Activated CD8-positive, alpha-beta memory T cell treated with anti-CD3 and anti-CD28 coated beads, Interleukin-2, amount 50 U/mL, for 4 hours (primary cell): ENCODE data around the gene C19orf73.
A peak's percentile ranks its signal among the peaks of the same experiment; 100 is the strongest.
"Not testable (repeated sequence)": the region's sequence is repeated elsewhere in the genome, so short reads cannot be mapped to it uniquely, and the experiment has no call there.

ENCODE experiments used
- DNase-seq: peaks from one replicate; pipeline ENCODE4 v3.0.0-alpha.2; 2020

C19orf73 gene

DNA sequence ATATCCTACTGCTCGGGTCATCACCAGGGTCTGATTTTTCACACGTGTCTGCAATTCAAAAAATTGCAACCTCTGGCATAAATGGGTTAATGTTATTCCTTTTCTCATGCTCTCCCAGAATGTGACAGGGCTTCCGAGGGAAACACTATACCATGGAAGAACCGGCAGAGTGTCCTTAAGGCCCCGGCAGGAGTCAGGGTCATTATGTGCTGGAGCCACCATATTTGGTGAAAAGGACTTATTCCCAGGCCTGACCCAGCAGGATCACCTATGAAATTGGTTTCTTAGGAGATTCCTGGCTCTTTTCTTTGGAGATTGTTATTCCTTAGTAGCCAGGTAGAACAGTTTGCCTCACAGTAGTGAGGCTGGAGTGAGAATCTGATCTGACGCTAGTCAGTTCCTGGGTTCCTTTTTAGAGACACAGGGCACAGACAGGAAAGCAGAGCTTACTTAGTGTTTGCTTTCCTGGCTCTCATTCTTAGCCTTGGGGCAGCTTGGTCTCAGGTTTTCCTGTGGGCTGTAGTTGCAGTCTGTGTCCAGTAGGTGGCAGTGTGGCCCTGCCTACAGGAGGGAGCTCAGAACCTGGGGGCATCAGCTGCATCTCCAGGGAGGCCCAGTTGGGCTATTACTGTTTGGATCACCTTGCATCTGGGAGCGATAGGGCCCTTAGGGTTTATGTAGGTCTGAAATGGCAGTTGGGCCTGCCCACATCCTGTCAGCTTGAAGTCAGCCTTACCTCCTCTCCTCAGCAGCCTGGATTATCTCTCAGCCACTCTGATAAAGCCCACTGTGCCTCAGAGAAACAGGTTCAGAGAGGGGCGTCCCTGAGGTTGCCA lies 21.3 kb downstream of the C19orf73 start:
- peak; percentile 70 for DNase-seq

DNA sequence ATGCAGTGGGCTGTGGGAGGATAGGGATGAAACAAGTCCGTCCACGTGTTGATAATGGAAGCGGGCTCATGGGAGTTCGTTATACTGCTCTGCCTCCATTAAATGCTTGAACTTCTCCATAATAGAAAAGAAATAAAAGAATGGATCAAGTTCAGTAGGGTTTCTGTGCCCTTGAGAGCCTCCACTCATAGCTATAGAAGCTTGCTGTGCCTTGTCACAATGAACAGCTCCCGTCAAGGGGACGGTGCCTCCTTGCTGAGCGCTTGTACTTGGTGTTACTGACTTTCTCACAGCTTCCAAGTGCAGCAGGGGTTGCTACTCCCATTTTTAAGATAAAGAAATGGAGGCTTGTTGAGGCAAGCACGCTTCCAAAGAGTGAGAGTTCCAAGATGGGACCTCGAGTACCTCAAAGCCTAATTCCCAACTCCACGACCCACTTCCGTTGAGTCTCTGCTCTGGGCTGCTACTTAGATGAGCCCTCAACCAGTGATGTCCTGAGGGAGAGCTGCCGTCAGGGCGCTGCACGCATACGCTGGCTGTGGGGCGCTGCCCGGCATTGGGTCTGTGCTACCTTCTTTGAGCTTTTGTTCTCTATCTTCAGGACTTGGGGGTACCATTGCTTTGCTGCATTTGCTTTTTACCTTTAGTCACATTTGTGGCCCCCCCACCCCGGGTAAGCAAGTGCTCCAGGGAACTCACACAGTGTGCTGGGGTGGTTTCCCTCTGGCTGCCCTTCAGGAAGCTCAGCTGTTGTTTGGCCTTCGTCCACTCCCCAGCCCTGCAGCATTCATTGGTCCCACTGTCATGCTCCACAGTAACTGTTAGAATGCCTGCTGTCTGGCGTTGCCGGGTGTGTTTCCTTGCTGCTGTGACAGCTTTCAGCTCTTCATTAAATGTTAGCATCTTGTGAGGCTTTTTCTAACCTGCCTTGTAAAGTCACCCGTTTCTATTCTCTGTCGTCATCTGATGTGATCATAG lies 24.1 kb downstream of the C19orf73 start:
- no peak for DNase-seq

DNA sequence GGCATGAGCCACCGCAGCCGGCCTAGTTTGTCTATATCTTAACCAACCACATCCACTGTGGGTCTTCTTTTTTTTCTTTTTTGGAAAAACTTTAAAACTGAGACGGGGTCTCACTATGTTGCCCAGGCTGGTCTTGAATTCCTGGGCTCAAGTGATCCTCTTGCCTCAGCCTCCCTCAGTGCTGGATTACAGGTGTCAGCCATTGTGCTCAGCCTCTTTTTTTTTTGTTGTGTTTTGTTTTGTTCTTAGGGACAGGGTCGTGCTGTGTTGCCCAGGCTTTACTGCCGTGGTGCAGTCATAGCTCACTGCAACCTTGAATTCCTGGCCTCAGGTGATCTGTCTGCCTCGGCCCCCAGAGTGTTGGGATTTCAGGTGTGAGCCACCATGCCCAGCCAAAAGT lies 26.3 kb downstream of the C19orf73 start:
- no peak for DNase-seq

DNA sequence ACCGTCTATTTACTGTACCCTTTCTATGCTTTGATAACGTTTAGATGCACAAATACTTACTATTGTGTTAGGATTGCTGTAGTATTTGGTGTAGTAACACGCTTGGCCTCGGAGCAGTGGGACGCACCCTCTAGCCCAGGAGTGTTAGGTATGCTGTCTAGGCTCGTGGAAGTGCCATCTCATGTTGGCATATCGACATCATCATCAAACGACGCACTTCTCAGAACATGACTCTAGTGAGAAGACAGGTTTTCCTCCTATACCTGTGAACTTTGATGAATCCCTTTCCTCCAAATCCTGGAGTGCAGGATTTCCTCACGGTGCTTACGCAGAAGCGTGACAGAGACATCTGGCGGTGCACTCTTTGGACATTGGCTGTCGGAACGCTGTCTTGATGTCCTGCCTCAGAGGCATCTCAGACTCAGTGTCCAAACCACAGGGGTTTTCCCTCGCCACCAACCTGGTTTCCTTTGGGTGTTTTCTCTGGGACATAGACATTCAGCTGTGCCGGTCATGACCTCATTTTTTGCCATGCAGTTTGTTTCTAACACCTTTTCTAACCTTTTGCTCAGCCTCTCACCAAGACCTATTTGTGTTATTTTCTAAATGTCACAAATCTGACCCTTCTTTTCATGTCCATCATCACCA lies 27.4 kb downstream of the C19orf73 start:
- DNase-seq = no peak

DNA sequence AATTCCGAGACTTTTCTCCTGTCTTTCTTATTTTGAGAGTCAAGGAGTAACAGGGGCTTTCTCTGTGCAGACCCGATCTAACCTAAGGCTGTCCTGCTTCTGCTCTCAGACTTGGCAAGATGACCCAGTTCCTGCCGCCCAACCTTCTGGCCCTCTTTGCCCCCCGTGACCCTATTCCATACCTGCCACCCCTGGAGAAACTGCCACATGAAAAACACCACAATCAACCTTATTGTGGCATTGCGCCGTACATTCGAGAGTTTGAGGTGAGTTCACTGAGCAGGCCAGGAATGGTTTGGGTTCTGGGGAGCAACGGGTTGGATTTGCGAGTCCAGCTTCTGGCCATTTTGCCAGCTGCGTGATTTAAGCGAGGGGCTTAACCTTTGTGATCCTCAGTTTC lies 32.6 kb downstream of the C19orf73 start:
- DNase-seq = no peak

DNA sequence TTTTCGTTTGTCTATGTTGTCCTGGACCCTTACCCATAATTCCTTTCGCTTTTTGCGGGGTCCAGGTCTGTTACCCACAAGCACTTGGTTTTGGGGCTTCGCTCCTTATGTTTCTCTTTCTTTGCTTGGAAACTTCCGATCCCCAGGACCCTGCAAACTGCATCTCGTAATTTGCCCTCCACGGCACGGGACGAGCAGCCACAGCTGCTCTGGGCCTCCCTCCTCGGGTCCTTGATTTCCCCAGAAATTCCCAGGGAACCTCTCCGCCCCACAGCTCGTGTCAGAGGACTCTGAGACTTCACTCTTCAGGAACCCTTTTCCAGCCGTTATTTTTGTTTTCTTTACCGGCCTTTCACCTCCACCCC lies 33.1 kb downstream of the C19orf73 start:
- DNase-seq = no peak

DNA sequence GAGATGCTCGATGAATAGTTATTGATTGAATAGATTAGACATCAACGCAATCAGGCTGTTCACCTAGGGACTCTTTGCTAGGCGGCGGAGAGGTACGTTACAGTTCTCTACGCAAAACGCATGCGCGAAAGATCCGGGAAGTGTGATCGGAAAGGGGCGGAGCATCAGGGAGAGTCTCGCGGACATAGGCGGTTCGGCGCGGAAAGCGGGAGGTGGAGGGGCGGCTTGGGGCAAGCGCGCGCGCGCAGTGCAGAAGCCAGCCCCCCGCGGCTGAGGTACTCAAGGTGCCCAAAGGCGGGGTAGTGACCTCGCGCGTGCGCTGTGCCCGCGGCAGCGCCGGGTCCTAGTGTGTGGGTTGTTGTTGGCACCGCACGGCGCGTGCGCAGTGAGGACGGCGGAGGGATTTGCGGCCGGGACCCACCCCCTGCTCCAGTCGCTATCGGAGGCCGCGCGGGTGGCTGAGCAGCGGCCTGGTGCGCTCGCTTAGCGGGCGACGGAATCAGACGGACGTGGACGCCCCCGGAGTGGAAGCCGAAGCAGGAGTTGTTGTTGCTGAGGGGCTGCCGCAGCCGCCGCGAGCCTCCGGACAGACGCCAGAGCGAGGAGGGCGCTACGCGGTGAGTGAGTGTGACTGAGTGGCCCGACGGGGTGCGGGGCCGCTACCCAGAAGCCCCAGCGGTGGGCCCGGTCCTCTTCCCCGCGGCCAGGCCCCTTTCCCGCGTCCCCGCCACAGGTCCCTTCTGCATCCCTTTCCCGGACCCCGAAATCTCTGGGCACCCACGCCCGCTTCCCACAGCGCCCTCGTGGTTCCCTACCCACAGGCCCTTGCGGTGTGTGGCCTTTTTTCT lies 33.7 kb downstream of the C19orf73 start, which contains the start of gene SNRNP70:
SNRNP70 (plus strand) TSS at position 432 of the 848 bp plus-strand sequence. CDS start 964 bp downstream, outside the sequence.
- DNase-seq = peak; percentile 99

DNA sequence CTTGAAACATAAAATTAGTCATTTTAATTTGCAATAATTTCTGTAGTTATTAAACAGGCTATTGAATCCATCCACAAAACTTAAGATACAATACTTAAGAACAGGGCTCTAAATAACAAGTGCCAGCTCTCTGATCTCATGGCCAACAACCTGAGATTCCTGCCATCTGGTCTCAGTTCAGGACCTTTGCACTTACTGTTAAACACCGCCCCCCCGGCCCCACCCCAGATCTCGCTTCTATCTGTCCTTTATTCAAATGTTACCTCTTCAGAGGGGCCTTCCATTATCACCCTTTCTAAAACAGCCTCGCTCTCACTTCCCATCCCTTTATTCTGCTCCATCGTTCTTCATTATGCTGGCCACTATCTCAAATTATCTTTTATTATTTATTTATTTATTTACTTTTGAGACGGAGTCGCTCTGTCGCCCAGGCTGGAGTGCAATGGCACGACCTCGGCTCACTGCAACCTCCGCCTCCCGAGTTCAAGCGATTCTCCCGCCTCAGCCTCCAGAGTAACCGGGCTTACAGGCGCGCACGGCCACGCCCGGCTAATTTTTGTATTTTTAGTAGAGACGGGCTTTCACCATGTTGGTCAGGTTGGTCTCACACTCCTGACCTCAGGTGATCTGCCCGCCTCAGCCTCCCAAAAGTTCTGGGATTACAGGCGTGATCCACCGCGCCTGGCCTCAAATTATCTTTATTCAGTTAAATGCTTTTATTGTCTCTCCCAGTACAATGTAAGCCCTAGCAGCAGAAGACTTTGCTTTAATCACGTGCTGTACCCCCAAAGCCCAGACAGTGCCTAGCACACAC lies 34.5 kb downstream of the C19orf73 start:
- no peak for DNase-seq

DNA sequence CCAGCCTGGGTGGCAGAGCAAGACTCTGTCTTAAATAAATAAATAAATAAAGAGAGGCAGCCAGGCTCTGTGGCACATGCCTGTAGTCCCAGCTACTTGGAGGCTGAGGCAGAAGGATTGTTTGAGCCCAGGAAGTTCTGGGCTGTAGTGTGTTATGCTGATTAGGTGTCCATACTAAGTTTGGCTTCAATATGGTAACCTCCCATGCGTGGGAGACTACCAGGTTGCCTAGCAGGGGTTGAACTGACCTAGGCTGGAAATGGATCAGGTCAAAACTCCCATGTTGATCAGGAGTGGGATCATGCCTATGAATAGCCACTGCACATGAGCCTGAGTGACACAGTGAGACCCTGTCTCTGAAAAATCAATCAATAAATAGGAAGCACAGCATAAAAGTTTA lies 37.7 kb downstream of the C19orf73 start:
- no peak for DNase-seq

DNA sequence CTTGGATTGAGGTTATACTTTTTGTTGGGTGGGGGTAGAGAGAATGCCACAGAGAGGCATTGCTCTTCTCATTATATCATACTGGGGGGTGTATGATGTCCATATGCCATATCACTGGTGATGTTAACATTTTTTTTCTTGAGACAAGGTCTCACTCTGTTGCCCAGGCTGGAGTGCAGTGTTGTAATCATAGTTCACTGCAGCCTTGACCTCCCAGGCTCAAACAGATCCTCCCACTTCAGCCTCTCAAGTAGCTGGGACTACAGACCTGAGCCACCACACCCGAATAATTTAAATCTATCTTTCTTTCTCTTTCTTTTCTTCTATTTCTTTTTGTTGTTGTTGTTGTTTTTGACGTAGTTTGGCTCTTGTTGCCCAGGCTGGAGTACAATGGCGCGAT lies 38.6 kb downstream of the C19orf73 start:
- no peak for DNase-seq

DNA sequence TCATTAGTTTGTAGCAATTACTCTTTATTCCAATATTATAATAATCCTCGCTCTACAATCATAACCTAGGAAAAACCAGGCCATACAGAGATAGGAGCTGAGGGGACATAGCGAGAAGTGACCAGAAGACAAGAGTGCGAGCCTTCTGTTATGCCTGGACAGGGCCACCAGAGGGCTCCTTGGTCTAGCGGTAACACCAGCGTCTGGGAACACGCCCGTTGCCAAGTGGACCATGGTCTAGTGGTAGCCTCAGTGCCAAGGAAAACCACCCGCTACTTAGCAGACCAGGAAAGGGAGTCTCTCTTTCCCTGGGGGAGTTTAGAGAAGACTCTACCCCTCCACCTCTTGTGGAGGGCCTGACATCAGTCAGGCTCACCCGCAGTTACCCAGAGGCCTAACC lies 44.1 kb downstream of the C19orf73 start:
- not testable (repeated sequence) for DNase-seq

DNA sequence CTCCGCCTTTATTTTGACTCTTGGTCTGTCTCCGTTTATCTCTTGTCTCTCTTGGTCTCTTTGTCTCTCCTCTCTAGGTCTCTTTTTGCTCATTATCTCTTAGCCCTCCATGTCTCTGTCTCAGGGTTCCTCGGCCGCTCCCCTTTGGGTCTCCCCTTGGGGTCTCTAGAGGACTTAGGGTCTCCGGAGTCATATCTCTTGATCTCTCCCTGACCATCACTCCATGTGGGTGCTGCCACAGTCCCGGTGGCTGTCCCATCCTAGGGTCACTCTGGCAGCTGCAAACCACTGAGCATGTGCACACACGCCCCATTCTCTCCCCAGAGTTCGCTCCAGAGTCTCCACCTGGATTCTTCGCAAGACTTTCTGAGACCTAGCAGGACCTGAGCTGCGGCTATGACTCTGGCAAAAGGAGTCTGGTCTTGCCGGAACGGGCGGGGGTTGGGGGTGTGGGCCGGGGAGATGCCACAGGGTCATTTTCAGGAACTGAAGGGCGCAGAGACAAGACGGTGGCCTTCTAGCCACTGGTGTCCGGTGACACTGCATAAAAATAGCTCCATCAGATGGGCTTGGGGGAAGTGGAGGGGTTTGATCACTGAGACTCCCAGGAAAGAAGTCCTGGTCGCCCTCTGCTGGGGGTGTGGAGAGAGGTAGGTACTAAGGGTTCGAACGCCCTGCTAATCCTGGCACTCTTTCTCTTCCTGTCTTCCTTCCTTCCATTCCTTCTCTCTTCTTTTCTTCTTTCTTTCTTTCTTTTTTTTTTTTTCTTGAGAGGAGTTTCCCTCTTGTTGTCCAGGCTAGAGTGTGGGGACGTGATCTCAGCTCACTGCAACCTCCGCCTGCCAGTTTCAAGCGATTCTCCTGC lies 45.2 kb downstream of the C19orf73 start:
- no peak for DNase-seq

DNA sequence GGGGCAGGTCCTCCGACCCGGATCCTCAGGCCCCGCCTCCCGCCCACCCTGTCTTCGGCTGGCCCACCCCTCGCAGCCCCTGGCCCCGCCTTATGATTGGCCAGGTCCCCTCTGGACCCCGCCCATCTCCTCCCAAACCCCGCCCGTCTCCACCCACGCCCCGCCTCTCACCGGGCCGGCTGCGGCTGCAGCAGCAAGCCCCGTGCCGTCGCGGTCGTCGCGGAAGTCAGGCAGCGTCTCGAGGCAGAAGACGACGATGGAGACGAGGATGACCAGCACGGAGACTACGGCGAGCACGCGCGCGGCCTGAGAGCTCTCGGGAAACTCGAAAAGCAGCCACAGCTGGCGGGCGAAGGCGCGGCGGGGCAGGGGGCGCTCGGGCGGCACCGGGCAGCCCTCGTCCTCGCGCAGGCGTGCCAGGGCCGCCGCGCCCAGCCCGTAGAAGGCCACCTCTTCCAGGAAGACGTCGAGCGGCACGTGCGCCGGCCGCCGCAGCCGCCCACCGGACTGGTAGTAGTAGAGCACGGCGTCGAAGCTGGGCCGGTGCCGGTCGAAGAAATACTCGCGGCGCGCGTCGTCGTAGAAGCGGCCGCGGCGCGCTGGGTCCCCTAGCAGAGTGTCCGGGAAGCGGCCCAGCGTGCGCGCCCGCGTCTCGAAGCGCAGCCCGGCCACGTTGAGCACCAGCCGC lies 46.9 kb downstream of the C19orf73 start:
- DNase-seq = peak; percentile 32

DNA sequence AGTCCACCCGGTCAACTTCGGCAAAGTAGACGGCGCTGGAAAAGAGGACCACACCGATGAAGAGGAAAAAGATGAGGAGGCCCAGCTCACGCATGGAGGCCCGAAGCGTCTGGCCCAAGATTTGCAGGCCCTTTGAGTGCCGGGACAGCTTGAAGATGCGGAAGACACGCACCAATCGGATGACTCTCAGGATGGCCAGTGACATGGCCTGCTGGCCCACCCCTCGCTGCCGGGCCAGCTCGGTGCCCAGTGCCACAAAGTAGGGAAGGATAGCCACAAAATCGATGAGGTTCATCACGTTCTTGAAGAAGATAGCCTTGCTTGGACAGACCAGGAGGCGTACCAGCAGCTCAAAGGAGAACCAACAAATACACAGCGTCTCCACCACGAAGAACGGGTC lies 48.5 kb downstream of the C19orf73 start:
- DNase-seq = no peak

DNA sequence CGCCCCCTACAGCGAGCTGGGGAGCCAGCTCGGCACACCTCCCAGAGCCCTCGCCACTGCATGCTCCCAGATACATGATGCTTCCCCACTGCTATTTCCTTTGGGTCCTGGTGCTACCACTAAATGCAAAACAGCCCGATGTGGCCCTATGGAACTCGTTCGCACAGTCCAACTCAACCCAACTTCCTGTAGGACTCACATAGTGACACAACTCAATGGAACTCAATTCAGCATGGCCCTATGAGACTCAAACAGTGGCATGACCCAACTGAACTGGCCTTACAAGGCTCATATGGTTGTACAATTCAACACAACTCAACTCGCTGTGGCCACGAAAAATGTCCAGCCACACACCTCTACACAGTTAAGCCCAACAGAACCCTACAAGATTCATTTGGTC lies 49.9 kb downstream of the C19orf73 start:
- DNase-seq = no peak
